GM23338 (cell line): Measurements from ENCODE around the gene BAG3. TPM values are rescaled to one million over a fixed set of nuclear protein-coding genes. Genes with fewer than 3 reads are reported as not detected.

Experiments used
- ATAC-seq: fragments of 200-7000 bp; cut with Tn5 transposase; 3 replicates; pipeline ENCODE4 v1.9.1; 2020
- DNase-seq: peaks from one replicate; pipeline ENCODE4 v3.0.0-alpha.2; 2015; ENCODE audit warnings: low spot score
- H2AFZ ChIP-seq: fragments of 200-600 bp; sonication (generic); 2 replicates; pipeline ENCODE4 v1.8.0; 2016; ENCODE audit warnings: antibody characterized with exemption, mild to moderate bottlenecking, moderate library complexity
- H3F3A ChIP-seq: fragments of 200-600 bp; sonication (generic); replicated peaks from 2 replicates; pipeline ENCODE4 v1.8.0; 2017; ENCODE audit warnings: antibody characterized with exemption, mixed run types, low read depth
- H3K27ac ChIP-seq: fragments of 200-600 bp; sonication (generic); 2 replicates; pipeline ENCODE4 v1.6.1; 2016; ENCODE audit warnings: low read depth
- H3K27me3 ChIP-seq: fragments of 200-600 bp; sonication (generic); 2 replicates; pipeline ENCODE4 v1.8.0; 2016; ENCODE audit warnings: mild to moderate bottlenecking, mixed run types, moderate library complexity; ENCODE audit not compliant: insufficient read depth
- H3K36me3 ChIP-seq: fragments of 200-600 bp; sonication (generic); 2 replicates; pipeline ENCODE4 v1.8.0; 2016; ENCODE audit warnings: mild to moderate bottlenecking; ENCODE audit not compliant: insufficient read depth
- H3K4me1 ChIP-seq: fragments of 200-600 bp; sonication (generic); 2 replicates; pipeline ENCODE4 v1.8.0; 2016; ENCODE audit warnings: mild to moderate bottlenecking, moderate library complexity; ENCODE audit not compliant: insufficient read depth
- H3K4me2 ChIP-seq: fragments of 200-600 bp; sonication (generic); 2 replicates; pipeline ENCODE4 v1.7.1; 2017; ENCODE audit warnings: mixed run types
- H3K4me3 ChIP-seq: fragments of 200-600 bp; sonication (generic); 2 replicates; pipeline ENCODE4 v1.6.1; 2016; ENCODE audit warnings: mixed run types
- H3K79me2 ChIP-seq: fragments of 200-600 bp; sonication (generic); replicated peaks from 2 replicates; pipeline ENCODE4 v1.8.0; 2017; ENCODE audit warnings: mild to moderate bottlenecking; ENCODE audit not compliant: insufficient read depth
- H3K9me2 ChIP-seq: fragments of 200-600 bp; sonication (generic); 2 replicates; pipeline ENCODE4 v1.8.0; 2017; ENCODE audit not compliant: insufficient read depth
- H4K20me1 ChIP-seq: fragments of 200-600 bp; sonication (generic); replicated peaks from 2 replicates; pipeline ENCODE4 v1.8.0; 2017; ENCODE audit warnings: mild to moderate bottlenecking; ENCODE audit not compliant: insufficient read depth
- H3K27ac Mint-ChIP-seq: 2 replicates; pipeline ENCODE4 v1.8.0; 2020; ENCODE audit warnings: inconsistent platforms, mild to moderate bottlenecking, moderate library complexity, mixed read lengths
- H3K27me3 Mint-ChIP-seq: 3 replicates; pipeline ENCODE4 v1.8.0; 2022; ENCODE audit warnings: low read depth, mild to moderate bottlenecking, moderate library complexity, mixed read lengths, inconsistent platforms; ENCODE audit not compliant: insufficient read depth, poor library complexity
- H3K36me3 Mint-ChIP-seq: 3 replicates; pipeline ENCODE4 v1.8.0; 2021; ENCODE audit warnings: low read depth, mild to moderate bottlenecking, inconsistent platforms, moderate library complexity, mixed read lengths
- H3K4me1 Mint-ChIP-seq: 3 replicates; pipeline ENCODE4 v1.8.0; 2020; ENCODE audit warnings: mild to moderate bottlenecking, inconsistent platforms, mixed read lengths
- H3K4me3 Mint-ChIP-seq: 3 replicates; pipeline ENCODE4 v1.8.0; 2021; ENCODE audit warnings: moderate library complexity, mild to moderate bottlenecking, inconsistent platforms, mixed read lengths
- H3K9me3 Mint-ChIP-seq: 3 replicates; pipeline ENCODE4 v1.8.0; 2020; ENCODE audit warnings: moderate library complexity, mild to moderate bottlenecking, inconsistent platforms, mixed read lengths
- CREB1 ChIP-seq: fragments of 250-450 bp; sonication (Bioruptor Pico); IDR thresholded peaks from 2 replicates; pipeline ENCODE4 v1.5.0; 2020; ENCODE audit warnings: low read depth, mild to moderate bottlenecking, moderate library complexity
- CTCF ChIP-seq, 2 experiments: fragments of 200-600 bp in 1 of 2; sonication (generic) in 1 of 2; conservative IDR thresholded peaks; 2 replicates each; pipeline versions ENCODE4 v1.5.1 to v1.6.1; 2016 to 2017; ENCODE audit warnings: antibody characterized with exemption in 2 of 2, low read depth in 2 of 2, mild to moderate bottlenecking in 2 of 2, moderate library complexity in 1 of 2
- ETS1 ChIP-seq: IDR thresholded peaks from 2 replicates; pipeline ENCODE4 v1.6.1; 2016; ENCODE audit warnings: antibody characterized with exemption
- JUNB ChIP-seq: IDR thresholded peaks from one replicate; pipeline ENCODE4 v1.6.1; 2016; ENCODE audit warnings: antibody characterized with exemption; ENCODE audit not compliant: unreplicated experiment
- POLR2AphosphoS5 ChIP-seq: IDR thresholded peaks from 2 replicates; pipeline ENCODE4 v1.6.1; 2016; ENCODE audit warnings: antibody characterized with exemption, low read depth
- REST ChIP-seq: IDR thresholded peaks from one replicate; pipeline ENCODE4 v1.6.1; 2018; ENCODE audit warnings: antibody characterized with exemption; ENCODE audit not compliant: unreplicated experiment
- STAT1 ChIP-seq: IDR thresholded peaks from one replicate; pipeline ENCODE4 v1.6.1; 2016; ENCODE audit warnings: antibody characterized with exemption; ENCODE audit not compliant: unreplicated experiment
- ZNF114 ChIP-seq: fragments of 250-450 bp; sonication (Bioruptor Pico); IDR thresholded peaks from 2 replicates; pipeline ENCODE4 v1.5.0; 2020; ENCODE audit warnings: mild to moderate bottlenecking, moderate library complexity
- polyA plus RNA-seq: library from polyadenylated mRNA; unstranded; fragments of >200 nt; fragmentation: Nextera tagmentation; extraction: Ambion mirVana; gene quantifications from 2 replicates; pipeline ENCODE4 v1.2.1, GENCODE V29; 2016
- total RNA-seq: library from RNA; depleted of rRNA; stranded (reverse); fragments of >200 nt; shearing (Covaris generic); gene quantifications from 2 replicates; pipeline ENCODE4 v1.2.3, GENCODE V29; 2014

Gene BAG3
- total and polyA plus RNA-seq, 2 experiments from 2014 or later = 8.2 to 8.4 TPM

- H3K27me3 Mint-ChIP-seq = peaks cover 7% of the 10 kb centered on the region
- Histone ChIP-seq H3K4me3 (peak overlapping the region; percentile 92), H3K79me2 (peaks cover 35% of the 10 kb centered on the region), H3K27me3 (peaks cover 4% of the 10 kb centered on the region), H3K27ac (no peak overlapping the region), H2AFZ (peak overlapping the region; percentile 66; the same call in 1 of the 2 replicates), H3K36me3 (no peaks in the 10 kb centered on the region), H4K20me1 (peaks cover 5% of the 10 kb centered on the region; the same call in 1 of the 2 replicates), H3K4me1 (peaks cover 33% of the 10 kb centered on the region), H3K4me2 (peak overlapping the region; percentile 89), H3F3A (0 out of 2 replicates have a peak, but pooled peaks cover 4% of the 10 kb centered on the region), H3K9me2 (no peaks in the 10 kb centered on the region)
- 0 out of 3 replicates have a peak, but pooled peaks have one; percentile 4 for ATAC-seq
- no peaks in the 10 kb centered on the region for H3K36me3 Mint-ChIP-seq
- TF ChIP-seq POLR2AphosphoS5 (no peak), ZNF114 (CRISPR knock-in tag) (no peak), CTCF (conservative IDR thresholded peaks at IDR 0.05; ENCODE audit: low read depth in 2 of 2) (peak; percentile 24 to 35; a peak in 3 of 4 replicates), CREB1 (no peak), REST (no peak)
- DNase-seq = no peak
- H3K4me3 Mint-ChIP-seq = peak overlapping the region; percentile 75
- H3K9me3 Mint-ChIP-seq = no peaks in the 10 kb centered on the region
- H3K27ac Mint-ChIP-seq = no peak overlapping the region
- peaks cover 37% of the 10 kb centered on the region for H3K4me1 Mint-ChIP-seq
Observed at GRCh38 chr10:119652361-119652730, 1.2 kb downstream of the BAG3 start.

- Histone ChIP-seq H2AFZ (no peak overlapping the region), H3K9me2 (no peaks in the 10 kb centered on the region), H4K20me1 (peaks cover 5% of the 10 kb centered on the region; the same call in 1 of the 2 replicates), H3K4me2 (peak overlapping the region; percentile 89), H3K79me2 (peaks cover 35% of the 10 kb centered on the region), H3K27ac (no peak overlapping the region), H3F3A (0 out of 2 replicates have a peak, but pooled peaks cover 4% of the 10 kb centered on the region), H3K4me1 (peaks cover 37% of the 10 kb centered on the region), H3K27me3 (peaks cover 4% of the 10 kb centered on the region), H3K4me3 (peak overlapping the region; percentile 92), H3K36me3 (no peaks in the 10 kb centered on the region)
- Mint-ChIP-seq H3K4me3 (peak overlapping the region; percentile 50), H3K4me1 (peaks cover 44% of the 10 kb centered on the region), H3K27ac (no peak overlapping the region), H3K36me3 (no peaks in the 10 kb centered on the region), H3K9me3 (no peaks in the 10 kb centered on the region), H3K27me3 (peaks cover 4% of the 10 kb centered on the region)
- ATAC-seq (no peak), DNase-seq (no peak)
- TF ChIP-seq STAT1 (no peak), REST (no peak), ETS1 (no peak), POLR2AphosphoS5 (no peak), JUNB (no peak), CREB1 (no peak)
Observed at GRCh38 chr10:119653209-119653608, 2.0 kb downstream of the BAG3 start.
